MCF 10A (cell line): Measurements from ENCODE around the gene CTXND2. TPM values are rescaled to one million over a fixed set of nuclear protein-coding genes. Genes with fewer than 3 reads are reported as not detected.
"Not testable (repeated sequence)": the region's sequence is repeated elsewhere in the genome, so short reads cannot be mapped to it uniquely, and the experiment has no call there.

Experiments used
- Bru-seq: library from RNA; stranded (reverse); fragments of 400-500 nt; gene quantifications from one replicate; lab custom pipeline; 2021; lab: Mats Ljungman, UMichigan
- BruChase-seq, 2 experiments: library from RNA; stranded (reverse); fragments of 400-500 nt; gene quantifications; one replicate each; lab custom pipeline; 2021; lab: Mats Ljungman, UMichigan
- BruUV-seq: library from RNA; stranded (reverse); fragments of 400-500 nt; replicated peaks from 2 replicates; lab custom pipeline; 2021; lab: Mats Ljungman, UMichigan
- CTCF ChIA-PET: fragments of 300-600 bp; sonication (Branson Sonifier 250); formaldehyde crosslinking; extraction: SDS; loops from one replicate; lab custom pipeline; 2021; ENCODE audit warnings: antibody characterized with exemption, inconsistent platforms; lab: Yijun Ruan, JAX
- POLR2A ChIA-PET: fragments of 300-600, 350-650 bp; sonication (Branson Sonifier 250); formaldehyde crosslinking; extraction: SDS; loops from one replicate; lab custom pipeline; 2020; ENCODE audit warnings: antibody characterized with exemption, inconsistent platforms; lab: Yijun Ruan, JAX
- DNase-seq: peaks from one replicate; pipeline ENCODE4 v3.0.0-alpha.2; 2018; ENCODE audit not compliant: unreplicated experiment
- H3K27ac Mint-ChIP-seq: one replicate; pipeline ENCODE4 v1.8.0; 2022; ENCODE audit warnings: mild to moderate bottlenecking, low read depth, mixed read lengths; ENCODE audit not compliant: unreplicated experiment
- H3K27me3 Mint-ChIP-seq: one replicate; pipeline ENCODE4 v1.8.0; 2022; ENCODE audit warnings: mixed read lengths; ENCODE audit not compliant: insufficient read depth, unreplicated experiment
- H3K36me3 Mint-ChIP-seq: one replicate; pipeline ENCODE4 v1.8.0; 2022; ENCODE audit warnings: mild to moderate bottlenecking, moderate library complexity, mixed read lengths; ENCODE audit not compliant: insufficient read depth, unreplicated experiment
- H3K4me1 Mint-ChIP-seq: one replicate; pipeline ENCODE4 v1.8.0; 2022; ENCODE audit warnings: mixed read lengths; ENCODE audit not compliant: insufficient read depth, unreplicated experiment
- H3K4me3 Mint-ChIP-seq: one replicate; pipeline ENCODE4 v1.8.0; 2022; ENCODE audit warnings: mild to moderate bottlenecking, moderate library complexity, mixed read lengths; ENCODE audit not compliant: unreplicated experiment
- H3K9me3 Mint-ChIP-seq: one replicate; pipeline ENCODE4 v1.8.0; 2022; ENCODE audit warnings: mixed read lengths; ENCODE audit not compliant: unreplicated experiment
- CTCF ChIP-seq: fragments of 200-600 bp; IDR thresholded peaks from one replicate; pipeline ENCODE4 v1.8.0; 2022; ENCODE audit warnings: antibody characterized with exemption, mild to moderate bottlenecking; ENCODE audit not compliant: unreplicated experiment
- intact Hi-C: fragments of 100-400 bp; cut with micrococcal nuclease; formaldehyde crosslinking; loops from 2 replicates; pipeline ENCODE4 v1.14.1; 2022
- long read RNA-seq: library from polyadenylated mRNA; stranded (forward); transcript quantifications from one replicate; pipeline ENCODE4 v2.0.0, GENCODE V29; 2022
- total RNA-seq: library from RNA; stranded (reverse); gene quantifications from 2 replicates; pipeline ENCODE4 v1.2.3, GENCODE V29; 2022

The CTXND2 gene
- total RNA-seq (not detected in 2 replicates), Bru-seq, nascent RNA (percentile 5 among the genes with signal in this experiment), BruChase-seq, experiment 1, labeled RNA remaining after a 6-hour chase (not detected), BruChase-seq, experiment 2, labeled RNA remaining after a 2-hour chase (percentile 4 among the genes with signal in this experiment)
- long read RNA-seq, result 0 reads

- Mint-ChIP-seq H3K27ac (peak within 1 kb of the TSS; percentile 63), H3K36me3 (no peaks in the 10 kb centered on the region), H3K9me3 (no peaks in the 10 kb centered on the region), H3K27me3 (no peaks in the 10 kb centered on the region), H3K4me1 (peaks cover 19% of the 10 kb centered on the region), H3K4me3 (no peak within 1 kb of the TSS)
- peak; percentile 52 for DNase-seq
- intact Hi-C loops, result no loop called here
- ChIA-PET CTCF (interaction anchor here (0.6 to 2.2 kb wide), 5 partner anchors 8 to 690 kb away, joined by 3 to 10 read pairs (median 3); no protein-coding TSS in a partner anchor), POLR2A (interaction anchor here (0.7 to 1.9 kb wide), 5 partner anchors 9 to 307 kb away, joined by 3 to 12 read pairs (median 3); partner anchors contain the start of gene ARNT)
- TF ChIP-seq CTCF, result no peak
- BruUV-seq, result no TSS peak
These were observed at the start of gene CTXND2 for GRCh38 chr1:150887018-150887417. Gene CTXND2, plus strand, starts transcription at chr1:150887136. Its CDS starts 25,179 bp downstream, at chr1:150912315.

GRCh38 chr1:150840850-150841249 lies 46.1 kb upstream of the CTXND2 start:
- ChIA-PET CTCF (interaction anchor here (0.6 kb wide), 1 partner anchor 29 kb away, joined by 4 read pairs; no protein-coding TSS in a partner anchor), POLR2A (interaction anchor here (0.7 kb wide), 1 partner anchor 1385 kb away, joined by 4 read pairs; no protein-coding TSS in a partner anchor)
- BruUV-seq, H3K9me3 Mint-ChIP-seq, DNase-seq, H3K27ac Mint-ChIP-seq, H3K27me3 Mint-ChIP-seq, intact Hi-C loops, H3K4me3 Mint-ChIP-seq, H3K4me1 Mint-ChIP-seq: not testable (repeated sequence)
- H3K36me3 Mint-ChIP-seq, result peaks cover 77% of the 10 kb centered on the region

GRCh38 chr1:150841626-150842025 lies 45.3 kb upstream of the CTXND2 start:
- Mint-ChIP-seq H3K4me3 (no peak overlapping the region), H3K9me3 (no peaks in the 10 kb centered on the region), H3K27me3 (no peaks in the 10 kb centered on the region), H3K4me1 (no peaks in the 10 kb centered on the region), H3K36me3 (peaks cover 77% of the 10 kb centered on the region), H3K27ac (no peak overlapping the region)
- no TSS peak for BruUV-seq
- DNase-seq, result no peak
- CTCF ChIA-PET, result interaction anchor here (0.7 kb wide), 1 partner anchor 79 kb away, joined by 3 read pairs; no protein-coding TSS in a partner anchor
- intact Hi-C loops, result no loop called here
- POLR2A ChIA-PET, result interaction anchor here (0.6 to 0.7 kb wide), 2 partner anchors 102 to 1384 kb away, joined by 3 to 4 read pairs; no protein-coding TSS in a partner anchor
- TF ChIP-seq CTCF, result no peak

- CTCF ChIA-PET, result interaction anchor here (0.7 kb wide), 1 partner anchor 79 kb away, joined by 3 read pairs; no protein-coding TSS in a partner anchor
- peaks cover 77% of the 10 kb centered on the region for H3K36me3 Mint-ChIP-seq
- no peak for DNase-seq
- POLR2A ChIA-PET, result no interaction called here
- H3K4me1 Mint-ChIP-seq, result no peaks in the 10 kb centered on the region
- no peaks in the 10 kb centered on the region for H3K9me3 Mint-ChIP-seq
- no peaks in the 10 kb centered on the region for H3K27me3 Mint-ChIP-seq
- H3K4me3 Mint-ChIP-seq, result no peak overlapping the region
- H3K27ac Mint-ChIP-seq, result no peak overlapping the region
- no TSS peak for BruUV-seq
- TF ChIP-seq CTCF, result no peak
- intact Hi-C loops, result no loop called here
These were observed 44.6 kb upstream of the CTXND2 start for GRCh38 chr1:150842343-150842742.
